ENCODE measurements around the gene PINLYP.

PINLYP gene

DNA sequence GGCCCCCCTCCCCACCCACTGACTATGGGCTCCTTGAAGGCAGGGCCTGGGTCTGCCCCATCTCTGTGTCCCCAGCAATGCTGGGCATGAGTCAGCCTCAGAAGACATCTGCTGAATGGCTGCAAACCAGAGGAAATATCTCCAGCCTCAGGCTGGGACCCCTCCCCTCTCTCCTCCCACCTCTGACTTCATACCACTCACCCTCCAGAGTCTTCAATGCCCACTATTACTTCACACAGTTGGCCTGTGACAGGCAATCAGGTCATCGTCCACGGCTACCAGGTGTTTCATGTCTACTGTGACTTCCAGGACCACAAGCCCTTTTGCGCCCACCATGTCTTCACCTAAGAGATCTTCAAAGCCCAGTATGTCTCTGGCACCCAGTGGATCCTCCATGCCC lies 36.2 kb downstream of the PINLYP start, which contains the start of gene SRRM5:
TSS of gene SRRM5 (plus strand) at position 301 of the 400 bp plus-strand sequence. CDS start at position 335, 34 bp downstream.
- H2BK12ac ChIP-seq (ENCODE audit: low read length): no peak within 1 kb of the TSS
- H3K27me3 ChIP-seq (ENCODE audit: insufficient read depth, low read length): no peaks in the 10 kb centered on the region
- no peak for DNase-seq
- H3K9me3 ChIP-seq (ENCODE audit: insufficient read depth, low read depth, low read length): peaks cover 1% of the 10 kb centered on the region
- H4K12ac ChIP-seq (ENCODE audit: low read depth, low read length): no peak within 1 kb of the TSS
- no peak within 1 kb of the TSS for H3K14ac ChIP-seq (ENCODE audit: low read length)
- H3K79me1 ChIP-seq (ENCODE audit: low read length): no peaks in the 10 kb centered on the region
- no peak within 1 kb of the TSS for H3K4me2 ChIP-seq (ENCODE audit: low read length)
- WGBS (ENCODE audit: extremely low coverage, insufficient coverage, insufficient read length): no CpG with 5 or more reads among the region's 3 CpGs
- no peak within 1 kb of the TSS for H4K8ac ChIP-seq (ENCODE audit: low read depth, low read length)
- H2BK120ac ChIP-seq (ENCODE audit: insufficient read depth, low read length, poor library complexity): no peak within 1 kb of the TSS
- H3K23ac ChIP-seq (ENCODE audit: low read length): no peak within 1 kb of the TSS
- peaks cover 33 to 46% of the 10 kb centered on the region in 2 experiments for H3K36me3 ChIP-seq (ENCODE audit: control insufficient read depth in 1 of 2, insufficient read depth in 2 of 2, low read length in 2 of 2)
- no peaks in the 10 kb centered on the region for H3K79me2 ChIP-seq (ENCODE audit: control insufficient read depth, insufficient read depth, low read length, poor library complexity)
- no peak within 1 kb of the TSS for H2AFZ ChIP-seq (ENCODE audit: insufficient read depth, low read length, poor library complexity)
- H3K9ac ChIP-seq (ENCODE audit: low read length): no peak within 1 kb of the TSS
- no peak within 1 kb of the TSS for H3K4me3 ChIP-seq (ENCODE audit: low read depth, low read length)
- no peak within 1 kb of the TSS for H3K18ac ChIP-seq (ENCODE audit: low read length)
- H3K4me1 ChIP-seq (ENCODE audit: control insufficient read depth in 1 of 2, insufficient read depth in 2 of 2, low read length in 2 of 2): no peaks in the 10 kb centered on the region
- no peak within 1 kb of the TSS for H3K4ac ChIP-seq (ENCODE audit: low read depth, low read length)
- no peak within 1 kb of the TSS for H3K27ac ChIP-seq (ENCODE audit: low read depth, low read length)
- H4K91ac ChIP-seq (ENCODE audit: low read depth, low read length): no peak within 1 kb of the TSS
- H2AK5ac ChIP-seq (ENCODE audit: low read length): no peak within 1 kb of the TSS
- H2BK5ac ChIP-seq (ENCODE audit: low read depth, low read length, poor library complexity): no peak within 1 kb of the TSS

DNA sequence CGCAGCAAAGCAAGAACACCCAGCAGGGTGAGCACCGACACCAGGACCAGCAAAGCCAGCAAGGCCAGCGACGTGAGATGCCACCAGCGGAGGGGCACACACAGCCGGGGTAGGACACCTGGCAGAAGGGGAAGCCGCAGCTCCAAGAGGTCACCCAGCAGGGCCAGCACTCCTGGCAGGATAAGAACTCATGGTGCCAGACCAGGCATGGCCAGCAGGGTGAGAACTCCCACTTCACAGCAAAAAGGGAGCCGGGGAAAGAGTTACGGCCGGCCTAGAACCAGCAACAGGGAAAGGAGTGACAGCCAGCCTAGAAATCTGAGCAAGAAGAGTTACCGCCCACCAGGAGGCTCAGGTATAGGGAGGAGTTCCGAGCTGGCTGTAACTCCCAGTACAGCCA lies 36.8 kb downstream of the PINLYP start:
- whole genome bisulfite sequencing (ENCODE audit: extremely low coverage, insufficient coverage, insufficient read length): no CpG with 5 or more reads among the region's 12 CpGs
- no peak overlapping the region for H2BK5ac ChIP-seq (ENCODE audit: low read depth, low read length, poor library complexity)
- H4K91ac ChIP-seq (ENCODE audit: low read depth, low read length): no peak overlapping the region

DNA sequence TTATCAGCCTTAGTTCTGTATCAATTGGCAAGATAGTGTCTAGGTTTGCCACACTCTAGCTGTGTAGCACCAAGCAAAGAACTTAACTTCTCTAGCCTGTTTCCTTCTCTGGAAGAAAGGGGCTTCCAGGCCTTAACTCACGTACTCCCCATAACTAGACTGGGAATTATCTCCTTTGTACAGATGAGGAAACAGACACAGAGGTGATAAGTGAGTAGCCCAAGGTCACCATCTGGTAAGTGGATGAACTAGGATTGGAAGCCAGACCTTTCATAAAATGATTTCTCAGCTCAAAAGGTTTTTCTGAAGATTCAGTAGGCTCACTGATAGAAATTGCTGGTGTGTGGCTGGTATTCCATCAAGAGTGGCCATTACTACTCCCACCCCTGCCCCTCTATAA lies 40.7 kb downstream of the PINLYP start:
- H2AFZ ChIP-seq (ENCODE audit: insufficient read depth, low read length, poor library complexity): no peak overlapping the region
- H3K14ac ChIP-seq (ENCODE audit: low read length): no peak overlapping the region
- H3K18ac ChIP-seq (ENCODE audit: low read length): no peak overlapping the region
- no CpG with 5 or more reads among the region's 1 CpG for whole genome bisulfite sequencing (ENCODE audit: extremely low coverage, insufficient coverage, insufficient read length)
- no peak overlapping the region for H2BK120ac ChIP-seq (ENCODE audit: insufficient read depth, low read length, poor library complexity)
- H3K4me1 ChIP-seq (ENCODE audit: control insufficient read depth in 1 of 2, insufficient read depth in 2 of 2, low read length in 2 of 2): peaks cover 7 to 9% of the 10 kb centered on the region in 2 experiments
- H3K4me3 ChIP-seq (ENCODE audit: low read depth, low read length): no peak overlapping the region
- H3K23ac ChIP-seq (ENCODE audit: low read length): no peak overlapping the region
- no peak overlapping the region for H3K27ac ChIP-seq (ENCODE audit: low read depth, low read length)
- no peak for DNase-seq
- H3K79me2 ChIP-seq (ENCODE audit: control insufficient read depth, insufficient read depth, low read length, poor library complexity): peaks cover 9% of the 10 kb centered on the region
- no peak overlapping the region for H2BK5ac ChIP-seq (ENCODE audit: low read depth, low read length, poor library complexity)
- no peak overlapping the region for H2AK5ac ChIP-seq (ENCODE audit: low read length)
- no peak overlapping the region for H4K12ac ChIP-seq (ENCODE audit: low read depth, low read length)
- H3K9me3 ChIP-seq (ENCODE audit: insufficient read depth, low read depth, low read length): no peaks in the 10 kb centered on the region
- no peak overlapping the region for H3K9ac ChIP-seq (ENCODE audit: low read length)
- H3K4me2 ChIP-seq (ENCODE audit: low read length): no peak overlapping the region
- H3K4ac ChIP-seq (ENCODE audit: low read depth, low read length): no peak overlapping the region
- no peak overlapping the region for H2BK12ac ChIP-seq (ENCODE audit: low read length)
- no peak overlapping the region for H4K8ac ChIP-seq (ENCODE audit: low read depth, low read length)
- peaks cover 15% of the 10 kb centered on the region for H3K79me1 ChIP-seq (ENCODE audit: low read length)
- H4K91ac ChIP-seq (ENCODE audit: low read depth, low read length): no peak overlapping the region
- no peaks in the 10 kb centered on the region for H3K27me3 ChIP-seq (ENCODE audit: insufficient read depth, low read length)
- peaks cover 26 to 28% of the 10 kb centered on the region in 2 experiments for H3K36me3 ChIP-seq (ENCODE audit: control insufficient read depth in 1 of 2, insufficient read depth in 2 of 2, low read length in 2 of 2)

More for the DNA sequence above, 36.8 kb downstream of the PINLYP start:
- H3K36me3 ChIP-seq (ENCODE audit: control insufficient read depth in 1 of 2, insufficient read depth in 2 of 2, low read length in 2 of 2): peaks cover 31 to 43% of the 10 kb centered on the region in 2 experiments
- no peak overlapping the region for H3K9ac ChIP-seq (ENCODE audit: low read length)
- no peak overlapping the region for H2AK5ac ChIP-seq (ENCODE audit: low read length)
- no peak overlapping the region for H3K4me3 ChIP-seq (ENCODE audit: low read depth, low read length)
- H3K4ac ChIP-seq (ENCODE audit: low read depth, low read length): no peak overlapping the region
- H3K79me2 ChIP-seq (ENCODE audit: control insufficient read depth, insufficient read depth, low read length, poor library complexity): no peaks in the 10 kb centered on the region
- no peak overlapping the region for H3K23ac ChIP-seq (ENCODE audit: low read length)
- H3K18ac ChIP-seq (ENCODE audit: low read length): no peak overlapping the region
- H4K12ac ChIP-seq (ENCODE audit: low read depth, low read length): no peak overlapping the region
- no peaks in the 10 kb centered on the region for H3K4me1 ChIP-seq (ENCODE audit: control insufficient read depth in 1 of 2, insufficient read depth in 2 of 2, low read length in 2 of 2)
- peaks cover 1% of the 10 kb centered on the region for H3K9me3 ChIP-seq (ENCODE audit: insufficient read depth, low read depth, low read length)
- DNase-seq: no peak
- H2AFZ ChIP-seq (ENCODE audit: insufficient read depth, low read length, poor library complexity): no peak overlapping the region
- no peak overlapping the region for H3K27ac ChIP-seq (ENCODE audit: low read depth, low read length)
- no peaks in the 10 kb centered on the region for H3K79me1 ChIP-seq (ENCODE audit: low read length)
- H3K27me3 ChIP-seq (ENCODE audit: insufficient read depth, low read length): no peaks in the 10 kb centered on the region
- no peak overlapping the region for H2BK120ac ChIP-seq (ENCODE audit: insufficient read depth, low read length, poor library complexity)
- H4K8ac ChIP-seq (ENCODE audit: low read depth, low read length): no peak overlapping the region
- no peak overlapping the region for H3K4me2 ChIP-seq (ENCODE audit: low read length)
- H3K14ac ChIP-seq (ENCODE audit: low read length): no peak overlapping the region
- H2BK12ac ChIP-seq (ENCODE audit: low read length): no peak overlapping the region

DNA sequence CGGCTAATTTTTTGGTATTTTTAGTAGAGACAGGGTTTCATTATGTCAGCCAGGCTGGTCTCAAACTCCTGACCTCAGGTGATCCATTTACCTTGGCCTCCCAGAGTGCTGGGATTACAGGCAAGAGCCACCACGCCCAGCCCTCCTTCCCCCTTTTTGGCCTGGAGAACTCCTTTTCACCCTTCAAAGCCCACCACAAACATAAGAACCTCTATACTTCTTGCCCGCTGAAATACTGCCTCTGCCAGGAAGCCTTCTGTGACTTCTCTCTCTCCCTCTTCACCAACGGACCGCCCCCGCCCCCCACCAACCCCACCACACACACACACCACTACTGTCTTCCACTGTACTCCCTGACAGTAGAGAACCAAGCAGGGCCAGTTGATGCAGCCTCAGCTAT lies 41.4 kb downstream of the PINLYP start:
- Histone ChIP-seq H3K9ac (ENCODE audit: low read length) (no peak overlapping the region), H3K79me1 (ENCODE audit: low read length) (peaks cover 15% of the 10 kb centered on the region), H4K8ac (ENCODE audit: low read depth, low read length) (no peak overlapping the region), H3K36me3 (ENCODE audit: control insufficient read depth in 1 of 2, insufficient read depth in 2 of 2, low read length in 2 of 2) (peaks cover 22 to 23% of the 10 kb centered on the region in 2 experiments), H3K18ac (ENCODE audit: low read length) (no peak overlapping the region), H2AFZ (ENCODE audit: insufficient read depth, low read length, poor library complexity) (no peak overlapping the region), H3K23ac (ENCODE audit: low read length) (no peak overlapping the region), H3K4ac (ENCODE audit: low read depth, low read length) (peak overlapping the region; percentile 33), H3K4me3 (ENCODE audit: low read depth, low read length) (no peak overlapping the region), H3K9me3 (ENCODE audit: insufficient read depth, low read depth, low read length) (no peaks in the 10 kb centered on the region), H3K4me1 (ENCODE audit: control insufficient read depth in 1 of 2, insufficient read depth in 2 of 2, low read length in 2 of 2) (peaks cover 7 to 9% of the 10 kb centered on the region in 2 experiments), H2BK5ac (ENCODE audit: low read depth, low read length, poor library complexity) (no peak overlapping the region), H4K12ac (ENCODE audit: low read depth, low read length) (no peak overlapping the region), H2AK5ac (ENCODE audit: low read length) (no peak overlapping the region), H3K14ac (ENCODE audit: low read length) (no peak overlapping the region), H2BK120ac (ENCODE audit: insufficient read depth, low read length, poor library complexity) (no peak overlapping the region), H3K27me3 (ENCODE audit: insufficient read depth, low read length) (no peaks in the 10 kb centered on the region), H3K27ac (ENCODE audit: low read depth, low read length) (no peak overlapping the region), H2BK12ac (ENCODE audit: low read length) (no peak overlapping the region), H3K4me2 (ENCODE audit: low read length) (no peak overlapping the region), H3K79me2 (ENCODE audit: control insufficient read depth, insufficient read depth, low read length, poor library complexity) (peaks cover 9% of the 10 kb centered on the region), H4K91ac (ENCODE audit: low read depth, low read length) (no peak overlapping the region)
- DNase-seq: no peak
- WGBS (ENCODE audit: extremely low coverage, insufficient coverage, insufficient read length): no CpG with 5 or more reads among the region's 6 CpGs

Measured in trophoblast cell (in vitro differentiated cells and primary cell).